Mucosa of stomach (tissue), 1 donor: ENCODE results near the gene PPP1R12B.
A peak's percentile ranks its signal among the peaks of the same experiment; 100 is the strongest.
"Not testable (repeated sequence)": the region's sequence is repeated elsewhere in the genome, so short reads cannot be mapped to it uniquely, and the experiment has no call there.

Experiments
- H3K27me3 ChIP-seq: one replicate; pipeline ENCODE4 v1.7.0; 2013; ENCODE audit warnings: mild to moderate bottlenecking, low read length; ENCODE audit not compliant: control insufficient read depth, insufficient read depth
- H3K36me3 ChIP-seq: one replicate; pipeline ENCODE4 v1.7.0; 2013; ENCODE audit warnings: low read length; ENCODE audit not compliant: control insufficient read depth, insufficient read depth
- H3K4me1 ChIP-seq: one replicate; pipeline ENCODE4 v1.7.0; 2013; ENCODE audit warnings: mild to moderate bottlenecking, low read length; ENCODE audit not compliant: control insufficient read depth, insufficient read depth
- H3K4me3 ChIP-seq: one replicate; pipeline ENCODE4 v1.7.0; 2013; ENCODE audit warnings: low read length
- H3K9ac ChIP-seq: one replicate; pipeline ENCODE4 v1.7.0; 2013; ENCODE audit warnings: mild to moderate bottlenecking, low read length, moderate library complexity
- H3K9me3 ChIP-seq: one replicate; pipeline ENCODE4 v1.7.0; 2013; ENCODE audit warnings: mild to moderate bottlenecking, low read length, moderate library complexity; ENCODE audit not compliant: control insufficient read depth
- donor health status: Pancreatic carcinoma.

PPP1R12B gene

GRCh38 chr1:202539166-202539574, 190.7 kb downstream of the PPP1R12B start:
- not testable (repeated sequence) for H3K9me3 ChIP-seq, H3K36me3 ChIP-seq, H3K27me3 ChIP-seq, H3K4me1 ChIP-seq, H3K4me3 ChIP-seq
- H3K9ac ChIP-seq: peak overlapping the region; percentile 68

- not testable (repeated sequence) for H3K4me3 ChIP-seq, H3K4me1 ChIP-seq, H3K9me3 ChIP-seq, H3K36me3 ChIP-seq, H3K27me3 ChIP-seq
- H3K9ac ChIP-seq: peak overlapping the region; percentile 68
These were observed 191.1 kb downstream of the PPP1R12B start for GRCh38 chr1:202539583-202539982.

- Histone ChIP-seq H3K9ac (peak overlapping the region; percentile 68), H3K4me1 (peaks cover 6% of the 10 kb centered on the region), H3K27me3 (no peaks in the 10 kb centered on the region), H3K36me3 (no peaks in the 10 kb centered on the region), H3K4me3 (no peak overlapping the region), H3K9me3 (no peaks in the 10 kb centered on the region)
These were observed 191.5 kb downstream of the PPP1R12B start for GRCh38 chr1:202540014-202540413.

- Histone ChIP-seq H3K9me3 (no peaks in the 10 kb centered on the region), H3K27me3 (no peaks in the 10 kb centered on the region), H3K4me1 (peaks cover 6% of the 10 kb centered on the region), H3K36me3 (no peaks in the 10 kb centered on the region), H3K9ac (peak overlapping the region; percentile 50), H3K4me3 (no peak overlapping the region)
These were observed 191.9 kb downstream of the PPP1R12B start for GRCh38 chr1:202540448-202540847.

GRCh38 chr1:202540858-202541257, 192.4 kb downstream of the PPP1R12B start:
- H3K4me3 ChIP-seq, H3K4me1 ChIP-seq, H3K36me3 ChIP-seq, H3K27me3 ChIP-seq, H3K9me3 ChIP-seq: not testable (repeated sequence)
- peak overlapping the region; percentile 50 for H3K9ac ChIP-seq

- H3K9me3 ChIP-seq, H3K36me3 ChIP-seq, H3K27me3 ChIP-seq, H3K9ac ChIP-seq, H3K4me3 ChIP-seq: not testable (repeated sequence)
- H3K4me1 ChIP-seq: peaks cover 12% of the 10 kb centered on the region
These were observed 193.9 kb downstream of the PPP1R12B start for GRCh38 chr1:202542415-202542814.

GRCh38 chr1:202543537-202543936, 195.0 kb downstream of the PPP1R12B start:
- not testable (repeated sequence) for H3K36me3 ChIP-seq, H3K9ac ChIP-seq, H3K9me3 ChIP-seq, H3K4me3 ChIP-seq, H3K27me3 ChIP-seq
- H3K4me1 ChIP-seq: peaks cover 12% of the 10 kb centered on the region

GRCh38 chr1:202544766-202545449, 196.4 kb downstream of the PPP1R12B start:
- not testable (repeated sequence) for H3K4me1 ChIP-seq, H3K36me3 ChIP-seq, H3K4me3 ChIP-seq, H3K9me3 ChIP-seq, H3K27me3 ChIP-seq, H3K9ac ChIP-seq

GRCh38 chr1:202545647-202546303, 197.3 kb downstream of the PPP1R12B start:
- not testable (repeated sequence) for H3K9me3 ChIP-seq, H3K9ac ChIP-seq, H3K36me3 ChIP-seq, H3K4me1 ChIP-seq, H3K27me3 ChIP-seq, H3K4me3 ChIP-seq

- H3K36me3 ChIP-seq, H3K27me3 ChIP-seq, H3K9me3 ChIP-seq, H3K4me3 ChIP-seq, H3K4me1 ChIP-seq, H3K9ac ChIP-seq: not testable (repeated sequence)
These were observed 197.9 kb downstream of the PPP1R12B start for GRCh38 chr1:202546377-202546776.

- H3K27me3 ChIP-seq, H3K9me3 ChIP-seq, H3K4me3 ChIP-seq, H3K36me3 ChIP-seq, H3K4me1 ChIP-seq, H3K9ac ChIP-seq: not testable (repeated sequence)
These were observed 198.3 kb downstream of the PPP1R12B start for GRCh38 chr1:202546796-202547195.

GRCh38 chr1:202547215-202547614, 198.7 kb downstream of the PPP1R12B start:
- Histone ChIP-seq H3K36me3 (no peaks in the 10 kb centered on the region), H3K9ac (no peak overlapping the region), H3K4me1 (peaks cover 7% of the 10 kb centered on the region), H3K9me3 (no peaks in the 10 kb centered on the region), H3K27me3 (no peaks in the 10 kb centered on the region), H3K4me3 (no peak overlapping the region)

- not testable (repeated sequence) for H3K4me3 ChIP-seq, H3K36me3 ChIP-seq, H3K9me3 ChIP-seq, H3K27me3 ChIP-seq, H3K9ac ChIP-seq
- peaks cover 15% of the 10 kb centered on the region for H3K4me1 ChIP-seq
These were observed 201.6 kb downstream of the PPP1R12B start for GRCh38 chr1:202550088-202550487.
